ENCODE results near the gene ASCL2.
A peak's percentile ranks its signal among the peaks of the same experiment; 100 is the strongest.

Gene ASCL2

DNA sequence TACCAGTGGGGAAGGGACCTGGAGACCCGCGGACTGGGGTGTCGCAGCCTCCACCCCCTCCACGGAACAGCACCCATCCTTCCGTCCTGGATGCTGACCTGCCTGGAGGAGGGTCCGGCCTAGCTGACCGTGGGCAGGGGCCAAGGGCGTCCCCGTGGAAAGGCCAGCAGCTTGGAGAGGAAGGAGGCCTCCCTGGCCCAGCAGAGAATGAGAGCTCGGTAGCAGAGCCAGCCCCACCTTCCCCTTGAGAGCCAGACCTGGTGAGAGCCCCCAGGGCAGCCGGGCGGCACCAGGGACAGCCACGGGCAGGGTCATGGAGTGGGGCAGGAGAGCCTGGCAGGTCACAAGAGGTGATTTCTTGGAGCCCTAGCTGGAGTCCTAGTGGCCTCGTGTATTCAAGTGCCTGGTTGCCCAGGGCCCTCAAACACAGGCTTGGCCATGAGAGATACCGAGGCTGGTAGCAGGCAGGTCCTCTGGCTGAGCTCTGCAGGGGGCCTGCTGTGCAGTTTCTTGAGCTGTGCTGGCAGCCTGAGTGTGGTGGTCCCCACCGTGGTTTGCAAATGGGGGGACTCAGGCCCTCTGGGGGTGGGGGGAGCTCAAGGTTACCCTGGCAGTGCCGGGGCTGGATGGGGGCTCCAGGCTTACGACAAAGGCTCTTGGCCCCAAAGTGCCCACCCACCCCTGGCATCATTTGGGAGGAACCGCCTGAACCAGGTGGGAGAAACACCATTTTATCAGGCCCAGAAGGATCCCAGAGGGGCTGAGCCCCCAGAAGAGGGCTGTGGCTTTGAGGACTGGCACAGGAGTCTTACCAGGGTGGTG, 39.1 kb upstream of the ASCL2 start:
- no peak for DNase-seq (ENCODE audit: low read depth in 2 of 2, low spot score in 1 of 2)

DNA sequence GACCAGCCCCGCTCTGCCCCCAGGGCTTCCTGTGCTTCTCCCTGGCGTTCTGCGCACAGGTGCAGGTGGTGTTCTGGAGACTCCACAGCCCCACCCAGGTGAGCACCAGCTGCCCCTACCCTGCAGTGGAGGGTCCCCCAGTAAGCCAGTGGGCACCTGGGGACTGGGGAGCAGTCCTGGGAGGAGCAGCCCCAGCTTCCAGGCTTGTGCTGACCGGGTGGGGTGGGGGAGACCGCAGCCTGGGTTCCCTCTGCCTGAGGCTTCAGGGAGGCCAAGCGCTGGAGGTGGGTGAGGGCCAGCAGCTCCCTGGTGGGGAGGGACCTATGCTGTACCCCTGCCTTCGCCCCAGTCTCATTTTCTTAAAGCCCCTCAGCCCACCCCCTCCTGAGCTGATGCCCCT, 38.3 kb upstream of the ASCL2 start:
- DNase-seq (ENCODE audit: low read depth in 2 of 2, low spot score in 1 of 2): no peak

DNA sequence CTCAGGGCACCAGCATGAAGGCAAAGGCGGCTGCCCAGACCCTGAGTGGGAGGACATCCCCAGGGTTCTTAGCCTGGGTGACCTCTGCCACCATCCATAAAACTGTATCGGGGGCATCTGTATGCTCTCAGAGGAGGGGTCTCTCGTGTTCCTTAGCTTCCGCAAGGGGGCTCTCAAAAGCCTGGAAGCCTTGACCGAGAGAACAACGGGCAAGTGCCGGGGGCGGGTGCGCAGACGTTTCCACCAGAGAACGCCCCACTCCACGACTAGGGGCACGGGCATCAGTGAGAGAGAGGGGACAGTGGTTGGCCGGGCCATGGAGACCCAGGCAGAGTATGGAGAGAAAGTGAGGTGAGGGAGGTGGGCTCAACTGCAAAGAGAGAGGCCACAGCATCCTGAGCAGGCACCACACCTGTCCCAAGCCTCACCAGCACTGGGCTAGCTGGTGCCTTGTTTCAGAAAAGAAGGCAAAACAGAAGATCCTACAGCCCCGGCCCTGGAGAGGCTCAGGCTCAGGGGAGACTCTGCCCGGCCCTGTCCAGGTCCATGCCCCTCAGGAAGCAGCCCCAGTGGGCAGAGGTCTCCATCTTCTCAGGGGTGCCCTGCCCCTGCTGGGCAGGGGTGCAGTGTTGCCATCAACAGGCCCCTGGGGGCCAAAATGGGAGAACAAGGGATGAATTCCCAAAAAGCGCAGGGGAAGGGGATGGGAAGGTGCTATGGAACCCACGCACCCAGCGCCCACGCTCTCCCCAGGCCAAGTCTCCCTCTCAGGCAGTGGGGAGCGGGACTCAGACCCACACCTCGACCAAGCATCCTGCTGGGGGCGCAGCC, 37.3 kb upstream of the ASCL2 start:
- DNase-seq (ENCODE audit: low read depth in 2 of 2, low spot score in 1 of 2): no peak

DNA sequence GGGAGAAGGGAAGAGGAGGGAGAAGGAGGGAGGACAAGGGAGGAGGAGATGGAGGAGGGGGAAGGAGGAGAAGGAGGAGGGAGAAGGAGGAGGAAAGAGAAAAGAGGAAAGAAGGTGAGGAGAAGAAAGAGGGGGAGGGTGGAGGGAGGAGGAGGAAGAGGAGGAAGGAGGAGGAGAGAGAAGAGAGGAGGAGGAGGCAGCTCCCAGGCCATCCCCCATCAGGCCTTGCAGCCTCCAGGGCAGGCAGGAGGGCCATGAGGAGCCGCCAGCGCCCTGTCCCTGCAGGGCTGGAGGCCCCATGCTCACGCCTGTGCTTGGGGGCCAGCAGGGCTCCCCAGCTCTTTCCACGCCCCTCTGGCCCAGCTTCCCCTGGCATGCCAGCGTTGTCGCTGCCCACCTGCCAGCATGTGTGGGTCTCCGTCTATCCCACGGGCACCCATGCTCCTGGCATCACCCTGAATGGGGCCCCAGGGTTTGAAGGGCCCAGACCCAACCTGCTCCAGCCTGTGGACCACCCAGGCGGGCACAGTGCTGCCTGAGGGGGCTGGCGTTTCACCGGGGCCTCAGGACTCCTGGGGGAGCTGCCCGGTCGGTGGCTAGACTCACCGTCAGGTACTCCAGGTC, 36.6 kb upstream of the ASCL2 start:
- no peak for DNase-seq (ENCODE audit: low read depth in 2 of 2, low spot score in 1 of 2)

DNA sequence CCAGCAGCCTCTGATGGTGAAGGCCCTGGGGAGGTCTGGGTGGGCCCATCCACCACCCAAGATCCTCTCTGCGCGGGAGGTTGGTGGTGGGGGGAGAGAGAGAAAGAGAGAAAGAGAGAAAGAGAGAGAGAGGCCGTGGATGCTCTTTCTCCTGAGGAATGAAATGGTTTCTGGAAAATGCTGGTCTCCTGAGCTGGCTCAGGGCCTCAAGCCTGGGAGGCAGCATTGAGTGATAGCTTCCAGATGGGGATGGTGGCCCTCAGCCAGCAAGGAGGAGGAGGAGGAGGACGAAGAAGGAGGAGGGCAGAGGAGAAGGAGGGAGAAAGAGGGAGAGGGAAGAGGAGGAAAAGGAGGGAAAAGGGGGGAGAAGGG, 36.0 kb upstream of the ASCL2 start:
- no peak for DNase-seq (ENCODE audit: low read depth in 2 of 2, low spot score in 1 of 2)

DNA sequence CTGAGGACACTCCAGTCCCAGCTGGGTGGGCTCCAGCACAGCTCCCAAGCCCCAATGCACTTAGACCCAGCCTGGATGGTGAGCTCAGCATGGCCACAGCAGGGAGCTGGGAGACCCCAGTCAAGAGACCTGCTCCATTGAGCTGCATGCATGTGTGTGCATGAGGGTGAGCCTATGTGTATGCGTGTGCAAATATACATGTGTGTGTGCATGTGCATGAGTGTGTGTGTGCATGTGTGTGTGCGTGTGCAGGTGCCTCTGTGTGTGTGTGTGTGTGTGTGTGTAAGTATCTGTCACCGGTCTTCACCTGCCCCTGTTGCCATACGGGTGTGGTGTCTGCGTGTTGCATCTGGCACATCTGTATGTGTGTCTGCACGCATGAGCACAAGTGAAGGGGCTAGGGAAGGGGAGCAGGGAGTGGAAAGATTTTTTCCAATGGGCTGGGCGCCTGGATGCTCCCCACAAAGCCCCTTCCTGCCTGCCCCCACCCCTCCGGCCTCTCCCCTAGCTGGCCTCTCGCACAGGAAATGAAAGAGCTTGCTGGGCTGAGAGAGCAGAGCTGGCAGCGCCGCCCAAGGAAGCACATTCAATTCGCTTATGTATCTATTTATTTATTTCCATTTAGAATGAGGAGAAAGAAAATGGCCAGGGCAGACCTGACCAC, 35.5 kb upstream of the ASCL2 start:
- DNase-seq (ENCODE audit: low read depth in 2 of 2, low spot score in 1 of 2): no peak

DNA sequence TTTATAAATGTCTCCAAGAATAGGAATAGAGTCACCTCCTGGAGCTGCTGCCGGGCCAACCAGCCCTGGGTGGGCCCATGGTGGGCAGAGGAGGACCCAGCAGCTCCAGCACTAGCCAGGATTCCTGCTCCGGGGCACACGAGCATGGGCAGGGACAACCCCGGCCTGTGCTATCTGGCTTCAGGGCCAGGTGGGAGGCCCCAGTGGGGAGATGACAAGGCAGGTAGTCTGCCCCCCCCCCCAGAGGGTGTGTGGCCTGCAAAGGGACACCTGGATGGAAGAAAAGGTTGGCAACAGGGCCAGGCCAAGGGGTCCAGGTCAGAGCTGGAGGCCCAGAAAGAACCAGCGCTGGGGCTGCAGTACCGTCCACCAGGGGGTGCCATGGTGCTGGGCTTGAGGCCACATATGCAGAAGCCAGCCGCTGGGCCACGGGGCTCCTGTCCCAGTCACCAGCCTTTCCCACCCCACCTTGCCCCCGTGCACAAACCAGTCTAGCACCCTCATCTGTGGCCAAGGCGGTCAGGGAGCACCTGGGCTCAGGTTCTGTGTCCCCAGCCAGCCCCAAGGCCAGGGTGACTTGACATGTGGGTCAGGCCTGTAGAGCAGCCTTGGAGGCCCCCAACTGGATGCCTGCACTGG, 34.9 kb upstream of the ASCL2 start:
- DNase-seq (ENCODE audit: low read depth in 2 of 2, low spot score in 1 of 2): peak; percentile 74 to 78

DNA sequence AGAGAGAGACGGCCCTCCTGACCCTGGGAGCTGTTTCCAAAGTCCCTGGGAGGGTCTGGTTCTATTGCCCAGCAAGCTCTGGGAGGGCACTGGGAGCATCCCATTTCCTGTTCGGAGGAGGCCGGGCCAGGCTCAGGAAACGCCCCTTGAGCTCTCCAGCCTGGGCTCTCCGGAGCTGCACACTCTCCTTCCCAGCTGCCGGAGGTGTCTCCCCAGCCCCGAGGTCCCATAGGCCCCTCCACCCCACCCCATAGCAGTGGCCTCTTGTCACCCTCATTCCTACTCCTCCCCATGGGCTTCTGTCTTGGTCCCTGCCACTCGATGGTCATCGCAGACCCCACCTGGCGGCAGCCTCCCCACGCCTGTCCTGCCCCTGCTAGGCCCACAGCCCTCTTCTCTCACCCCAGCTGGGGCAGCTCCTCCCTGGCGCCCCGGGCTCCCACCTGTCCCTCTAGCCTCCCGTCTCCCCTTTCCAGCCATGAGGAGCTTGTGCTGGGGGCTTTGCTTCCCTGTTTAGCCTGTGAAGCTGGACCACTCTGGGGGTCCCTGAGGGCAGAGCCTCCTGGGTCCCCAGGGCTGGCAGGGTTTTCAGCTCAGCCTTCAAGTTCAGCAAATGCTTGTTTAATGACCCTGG, 34.2 kb upstream of the ASCL2 start:
- no peak for DNase-seq (ENCODE audit: low read depth in 2 of 2, low spot score in 1 of 2)

DNA sequence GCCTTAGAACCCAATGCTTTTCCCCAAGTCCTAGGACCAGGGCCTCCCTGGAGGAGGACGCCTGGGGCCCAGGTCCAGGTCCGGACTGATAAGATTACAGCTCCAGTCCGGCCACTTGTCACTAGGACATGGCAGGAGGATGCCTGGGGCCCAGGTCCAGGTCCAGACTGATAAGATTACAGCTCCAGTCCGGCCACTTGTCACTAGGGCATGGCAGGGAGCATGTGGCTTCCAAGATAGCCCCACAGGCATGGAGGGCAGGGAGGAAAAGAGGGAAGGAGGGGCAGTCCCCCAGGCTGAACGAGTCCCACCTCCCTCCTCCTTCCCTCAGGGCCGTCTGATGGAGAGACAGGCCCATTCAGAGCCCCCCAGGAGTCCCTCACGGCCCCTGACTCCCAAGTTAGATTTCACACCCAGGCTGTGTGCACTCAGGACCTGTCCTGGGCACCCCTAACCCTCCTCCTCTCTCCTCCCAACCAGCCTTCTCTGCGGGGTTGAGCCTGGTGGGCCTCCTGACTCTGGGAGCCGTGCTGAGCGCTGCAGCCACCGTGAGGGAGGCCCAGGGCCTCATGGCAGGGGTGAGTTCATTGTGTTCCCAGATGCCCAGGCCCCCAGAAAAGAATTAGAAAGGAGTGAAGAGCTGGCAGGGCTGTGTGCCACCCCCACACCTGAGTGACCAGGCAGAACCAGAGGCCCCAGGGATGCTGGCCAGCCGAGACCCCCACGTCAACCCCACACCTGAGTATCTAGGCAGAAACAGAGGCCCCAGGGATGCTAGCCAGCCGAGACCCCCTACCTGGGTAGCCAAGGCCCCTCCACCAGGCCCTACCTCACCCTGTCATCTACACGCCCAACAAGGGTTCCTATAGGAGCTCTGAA, 33.5 kb upstream of the ASCL2 start:
- no peak for DNase-seq (ENCODE audit: low read depth in 2 of 2, low spot score in 1 of 2)

DNA sequence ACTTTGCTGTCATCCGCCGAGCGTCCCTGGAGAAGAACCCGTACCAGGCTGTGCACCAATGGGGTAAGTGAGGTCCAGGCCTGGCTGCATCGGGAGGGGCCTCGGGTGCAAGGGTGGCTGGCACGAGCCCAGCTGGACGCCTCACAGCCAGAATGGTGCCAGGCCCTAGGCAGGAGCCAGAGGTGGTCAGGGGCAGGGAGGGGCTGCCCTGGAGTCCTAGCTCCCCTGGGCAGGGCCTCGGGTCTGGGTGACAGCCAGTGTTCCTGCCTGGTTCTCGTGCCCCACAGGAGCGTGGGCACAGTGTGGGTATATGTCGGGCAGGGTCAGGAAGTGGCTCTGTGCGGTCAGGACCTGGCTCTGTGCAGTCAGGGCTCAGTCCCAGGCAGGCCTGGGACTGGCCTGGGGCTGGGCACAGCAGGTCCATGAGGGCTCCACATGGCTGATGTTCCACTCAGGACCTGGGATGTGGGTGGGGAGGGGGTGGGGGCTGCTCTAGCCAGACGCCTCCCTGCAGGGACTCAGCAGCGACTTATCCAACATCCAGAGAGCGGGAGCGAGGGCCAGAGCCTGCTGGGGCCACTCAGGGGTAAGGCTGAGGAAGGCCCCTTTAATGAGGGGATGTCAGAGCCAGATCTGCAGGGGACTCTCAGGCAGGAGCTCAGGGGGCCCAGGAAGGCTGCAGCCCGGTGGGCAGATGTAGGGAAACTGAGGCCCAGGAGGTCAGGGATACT, 32.7 kb upstream of the ASCL2 start:
- no peak for DNase-seq (ENCODE audit: low read depth in 2 of 2, low spot score in 1 of 2)

DNA sequence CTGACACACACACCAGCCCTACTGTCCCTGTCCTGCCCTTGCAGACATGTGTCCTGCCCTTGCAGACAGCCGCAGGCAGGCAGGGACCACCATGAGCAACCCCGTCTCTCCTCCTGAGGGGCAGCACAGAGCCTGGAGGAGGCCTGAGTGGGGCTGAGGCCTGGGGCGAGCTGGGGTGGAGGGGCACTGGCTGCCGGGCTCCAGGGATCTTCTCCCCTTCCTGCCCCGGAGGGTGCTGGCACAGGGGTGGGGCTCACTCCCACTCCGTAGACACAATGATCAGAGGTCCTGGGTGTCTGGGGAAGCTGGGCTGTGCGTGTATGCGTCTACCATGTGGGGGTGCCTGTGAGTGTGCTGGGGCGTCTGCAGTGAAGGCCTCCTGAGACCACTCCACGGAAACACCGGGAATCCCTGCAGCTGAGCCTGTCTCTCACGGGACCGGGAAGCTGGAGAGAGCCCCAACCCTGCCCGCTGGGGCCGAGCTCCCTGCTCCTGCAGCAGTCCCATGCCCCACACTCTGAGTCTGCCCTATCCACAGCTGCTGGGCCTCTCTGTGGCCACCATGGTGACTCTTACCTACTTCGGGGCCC, 32.0 kb upstream of the ASCL2 start:
- DNase-seq (ENCODE audit: low read depth in 2 of 2, low spot score in 1 of 2): no peak

DNA sequence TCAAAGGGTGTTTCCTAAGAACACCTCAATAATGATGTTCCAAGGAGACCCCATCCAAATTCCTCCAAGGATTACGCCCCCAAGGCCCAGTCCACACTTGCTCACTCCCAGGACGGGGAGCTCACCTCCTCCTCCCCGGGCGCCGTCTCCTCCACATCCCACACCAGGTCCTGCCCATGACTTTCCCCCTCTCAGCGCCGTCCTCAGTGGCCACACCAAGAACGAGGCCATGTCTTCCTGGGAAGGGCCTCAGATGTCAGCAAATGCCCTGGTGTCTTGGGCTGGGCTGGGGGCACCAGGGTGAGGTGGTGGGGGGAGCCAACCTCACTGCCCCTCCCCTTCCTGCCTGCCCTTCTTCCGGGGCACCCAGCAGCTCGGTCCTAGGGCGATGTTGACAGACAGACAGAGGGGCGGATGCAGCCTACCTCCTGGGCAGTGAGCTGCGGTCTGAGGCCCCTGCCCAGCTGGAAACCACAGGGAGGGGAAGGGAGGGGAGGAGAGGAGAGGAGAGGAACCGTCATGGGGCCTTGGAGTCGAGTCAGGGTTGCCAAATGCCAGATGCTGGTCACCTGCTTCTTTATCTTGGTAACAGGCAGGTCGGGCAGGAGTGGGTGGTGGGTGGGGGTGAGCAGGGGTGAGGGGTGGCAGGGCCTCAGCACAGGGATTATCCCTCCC, 31.4 kb upstream of the ASCL2 start, which contains the start of the genes C11orf21 and TSPAN32:
C11orf21 (minus strand) TSS at position 288 of the 675 bp plus-strand sequence; CDS start at position 178, 110 bp downstream.
TSPAN32 (plus strand) TSS at position 383 of the 675 bp plus-strand sequence; CDS start at position 520, 137 bp downstream.
- DNase-seq (ENCODE audit: low read depth in 2 of 2, low spot score in 1 of 2): peak in 1 of 2 donors; percentile 46

DNA sequence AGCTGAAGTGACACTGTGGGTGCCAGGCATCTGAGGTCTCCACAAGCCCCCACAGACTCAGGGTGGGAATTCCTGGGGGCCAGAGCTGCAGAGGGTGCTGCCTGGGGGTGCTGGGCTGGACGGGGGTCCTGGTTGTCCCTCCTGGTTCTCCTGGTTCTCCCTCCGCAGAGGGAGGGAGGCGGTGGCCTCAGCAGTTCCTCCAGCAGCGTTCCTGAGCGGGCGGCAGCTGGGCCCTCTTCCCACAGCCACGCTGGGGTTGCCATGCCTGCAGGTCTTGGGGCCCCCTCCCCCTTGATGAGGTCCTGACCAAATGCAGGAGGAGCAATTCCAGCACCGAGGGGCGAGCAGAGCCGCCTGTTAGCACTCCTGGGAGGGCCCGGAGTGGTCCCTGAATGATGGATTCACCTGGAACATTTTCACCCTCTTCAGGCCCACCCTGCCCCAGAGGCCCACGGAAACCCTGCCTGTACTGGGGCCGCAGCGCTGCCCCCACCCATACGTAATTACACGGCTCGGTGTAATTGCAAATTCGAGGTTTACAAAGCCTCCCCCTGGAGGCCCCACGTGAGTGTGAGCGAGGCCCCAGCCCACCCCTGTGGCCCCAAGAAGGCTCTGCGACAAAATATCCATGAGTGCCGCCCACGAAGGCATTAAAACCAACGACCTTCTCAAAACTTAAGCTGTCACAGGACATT, 30.7 kb upstream of the ASCL2 start:
- no peak for DNase-seq (ENCODE audit: low read depth in 2 of 2, low spot score in 1 of 2)

DNA sequence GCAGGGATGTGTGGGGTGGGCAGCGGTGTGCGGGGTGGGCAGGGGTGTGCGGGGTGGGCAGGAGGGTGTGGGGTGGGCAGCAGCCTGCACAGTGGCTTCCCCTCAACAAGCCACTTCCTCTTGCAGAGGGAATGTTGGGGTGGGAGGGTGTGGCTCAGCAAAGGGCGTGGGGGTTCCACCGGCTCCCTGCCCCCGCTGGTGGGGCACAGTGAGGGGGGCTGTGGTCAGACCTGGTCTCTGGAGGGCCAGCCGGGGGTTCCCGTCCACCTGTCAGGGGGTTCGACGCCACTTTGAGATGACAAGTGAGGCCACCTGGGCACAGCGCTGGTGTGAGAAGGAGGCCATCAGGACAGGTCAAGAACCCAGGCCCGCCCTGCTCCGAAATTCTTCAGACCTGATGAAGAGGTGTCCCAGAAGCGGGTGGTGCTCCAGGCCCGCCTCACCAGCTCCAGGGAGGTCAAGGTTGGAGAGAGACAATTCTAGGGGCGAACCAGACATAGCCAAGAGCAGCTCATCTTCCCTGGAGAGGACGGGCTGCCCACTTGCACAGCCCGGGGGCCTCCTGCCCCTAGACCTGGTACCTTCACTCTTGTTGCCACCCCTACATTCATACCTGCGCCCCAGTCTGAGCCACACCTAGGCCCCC, 30.0 kb upstream of the ASCL2 start:
- DNase-seq (ENCODE audit: low read depth in 2 of 2, low spot score in 1 of 2): no peak

DNA sequence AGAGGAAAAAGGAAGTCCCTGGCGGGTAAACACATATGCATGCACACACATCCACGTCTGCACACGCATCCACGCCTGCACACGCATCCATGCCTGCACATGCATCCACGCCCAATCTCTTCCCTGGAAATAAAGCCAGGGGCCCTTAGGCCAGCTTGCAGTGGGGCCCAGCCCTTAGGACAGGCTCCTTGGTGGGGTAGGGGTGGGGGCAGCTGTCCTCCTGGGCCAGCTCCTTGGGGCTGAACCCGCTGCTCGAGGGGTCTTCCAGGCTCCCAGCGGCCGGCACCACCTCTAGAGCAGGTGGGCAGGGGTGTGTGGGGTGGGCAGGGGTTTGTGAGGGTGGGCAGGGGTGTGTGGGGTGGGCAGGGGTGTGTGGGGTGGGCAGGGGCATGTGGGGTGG, 29.4 kb upstream of the ASCL2 start:
- DNase-seq (ENCODE audit: low read depth in 2 of 2, low spot score in 1 of 2): no peak
